C4-2B (cell line): ENCODE data around the gene PLK1.

Experiments
- CTCF ChIP-seq: fragments of 450-650 bp; conservative IDR thresholded peaks from 2 replicates; pipeline ENCODE4 v1.5.1; 2017; ENCODE audit warnings: mild to moderate bottlenecking
- ZFX ChIP-seq: fragments of 450-650 bp; IDR thresholded peaks from 2 replicates; pipeline ENCODE4 v1.6.1; 2017

GRCh38 chr16:23710008-23710407 is 31.3 kb downstream of the PLK1 start:
- TF ChIP-seq CTCF (no peak), ZFX (no peak)
